Kidney (tissue), 14 donors: Measurements from ENCODE around the gene TEX264. TPM values are rescaled to one million over a fixed set of nuclear protein-coding genes. Genes with fewer than 3 reads are reported as not detected.
A peak's percentile ranks its signal among the peaks of the same experiment; 100 is the strongest.

Experiments used
- DNase-seq, 5 donors: peaks; one replicate each; pipeline ENCODE4 v3.0.0-alpha.2; 2013 to 2020
- FAIRE-seq: peaks from 2 replicates; lab custom pipeline; 2012; peaks lifted over from hg19 to GRCh38; lab: Jason Lieb, UNC
- H3K27ac ChIP-seq, 2 donors: one replicate each; pipeline ENCODE4 v1.7.0; 2013; ENCODE audit warnings: low read depth in 2 of 2, low read length in 2 of 2, inconsistent platforms in 1 of 2
- H3K27me3 ChIP-seq: one replicate; pipeline ENCODE4 v1.7.1; 2013; ENCODE audit warnings: low read length, inconsistent platforms; ENCODE audit not compliant: control insufficient read depth, insufficient read depth
- H3K36me3 ChIP-seq, 3 donors: one replicate each; pipeline versions ENCODE4 v1.7.0 to v1.7.1; 2013; ENCODE audit warnings: low read length in 3 of 3, control low read depth in 1 of 3, inconsistent platforms in 1 of 3; ENCODE audit not compliant: insufficient read depth in 3 of 3, control insufficient read depth in 2 of 3
- H3K4me1 ChIP-seq, 3 donors: one replicate each; pipeline versions ENCODE4 v1.7.0 to v1.7.1; 2013; ENCODE audit warnings: low read length in 3 of 3, inconsistent platforms in 1 of 3, low read depth in 1 of 3; ENCODE audit not compliant: control insufficient read depth in 2 of 3, insufficient read depth in 2 of 3
- H3K4me3 ChIP-seq, 3 donors: one replicate each; pipeline versions ENCODE4 v1.7.0 to v1.8.1; 2013; ENCODE audit warnings: low read length in 3 of 3, control low read depth in 1 of 3, inconsistent platforms in 1 of 3
- H3K9ac ChIP-seq, 3 donors: one replicate each; pipeline versions ENCODE4 v1.7.0 to v1.7.1; 2013; ENCODE audit warnings: low read length in 3 of 3, control low read depth in 1 of 3, inconsistent platforms in 1 of 3
- H3K9me3 ChIP-seq, 3 donors: one replicate each; pipeline versions ENCODE4 v1.7.0 to v1.7.1; 2013; ENCODE audit warnings: low read length in 3 of 3, control low read depth in 1 of 3, inconsistent platforms in 1 of 3; ENCODE audit not compliant: control insufficient read depth in 2 of 3, insufficient read depth in 1 of 3
- CTCF ChIP-seq: IDR thresholded peaks from 3 replicates; pipeline ENCODE4 v1.5.1; 2012; ENCODE audit warnings: mild to moderate bottlenecking, moderate library complexity, borderline replicate concordance; ENCODE audit not compliant: insufficient read depth; ENCODE audit errors: extremely low read depth
- intact Hi-C: fragments of 100-400 bp; cut with DNase I; formaldehyde crosslinking; loops from one replicate; pipeline ENCODE4 v1.11.1; 2022
- polyA plus RNA-seq: library from polyadenylated mRNA; stranded (reverse); fragments of 350-450 nt; fragmentation: Illumina TruSeq; extraction: RNeasy Lipid Tissue Mini Kit (QIAGEN cat#74804); gene quantifications from one replicate; pipeline ENCODE4 v1.2.3, GENCODE V29; 2014; ENCODE audit warnings: low read depth, low replicate concordance; ENCODE audit not compliant: insufficient read depth
- total RNA-seq: library from RNA; stranded (reverse); fragmentation: NEBNext Ultra II Directional; extraction: Animal tissue kit (Norgen Biotek cat#: 25700); gene quantifications from one replicate; pipeline ENCODE4 v1.2.1, GENCODE V29; 2021
- donor health status: control.
- donor health status: control.
- donor health status: control.
- donor health status: control.
- donor health status: control.
- donor health status: DM: yes; HTN: yes; CAD: no.
- donor health status: Normal renal cell carcinoma (clear cell type).

Gene TEX264
- total and polyA plus RNA-seq, 2 donors from 2014 or later: 68.0 to 208 TPM

GRCh38 chr3:51712511-51712931 is 41.5 kb downstream of the TEX264 start:
- Histone ChIP-seq H3K4me1 (no peaks in the 10 kb centered on the region), H3K9me3 (no peaks in the 10 kb centered on the region), H3K27me3 (no peaks in the 10 kb centered on the region), H3K27ac (no peak overlapping the region), H3K4me3 (no peak overlapping the region), H3K36me3 (no peaks in the 10 kb centered on the region), H3K9ac (no peak overlapping the region)
- FAIRE-seq: no peak
- TF ChIP-seq CTCF: no peak
- intact Hi-C loops: no loop called here
- no peak for DNase-seq

DNA sequence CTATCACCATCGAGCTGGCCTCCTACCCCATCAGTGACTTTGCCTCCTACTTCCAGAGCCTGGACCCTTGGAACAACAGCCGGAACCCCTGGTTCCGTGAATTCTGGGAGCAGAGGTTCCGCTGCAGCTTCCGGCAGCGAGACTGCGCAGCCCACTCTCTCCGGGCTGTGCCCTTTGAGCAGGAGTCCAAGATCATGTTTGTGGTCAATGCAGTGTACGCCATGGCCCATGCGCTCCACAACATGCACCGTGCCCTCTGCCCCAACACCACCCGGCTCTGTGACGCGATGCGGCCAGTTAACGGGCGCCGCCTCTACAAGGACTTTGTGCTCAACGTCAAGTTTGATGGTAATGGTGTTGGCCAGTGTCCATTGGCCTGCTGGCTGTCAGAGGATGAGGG is 41.9 kb downstream of the TEX264 start:
- no peaks in the 10 kb centered on the region for H3K36me3 ChIP-seq
- no peak overlapping the region for H3K9ac ChIP-seq
- TF ChIP-seq CTCF: no peak
- intact Hi-C loops: no loop called here
- no peaks in the 10 kb centered on the region for H3K9me3 ChIP-seq
- H3K27me3 ChIP-seq: no peaks in the 10 kb centered on the region
- no peaks in the 10 kb centered on the region for H3K4me1 ChIP-seq
- FAIRE-seq (no peak), DNase-seq (peak in 1 of 5 donors; percentile 42)
- H3K4me3 ChIP-seq: no peak overlapping the region
- no peak overlapping the region for H3K27ac ChIP-seq

DNA sequence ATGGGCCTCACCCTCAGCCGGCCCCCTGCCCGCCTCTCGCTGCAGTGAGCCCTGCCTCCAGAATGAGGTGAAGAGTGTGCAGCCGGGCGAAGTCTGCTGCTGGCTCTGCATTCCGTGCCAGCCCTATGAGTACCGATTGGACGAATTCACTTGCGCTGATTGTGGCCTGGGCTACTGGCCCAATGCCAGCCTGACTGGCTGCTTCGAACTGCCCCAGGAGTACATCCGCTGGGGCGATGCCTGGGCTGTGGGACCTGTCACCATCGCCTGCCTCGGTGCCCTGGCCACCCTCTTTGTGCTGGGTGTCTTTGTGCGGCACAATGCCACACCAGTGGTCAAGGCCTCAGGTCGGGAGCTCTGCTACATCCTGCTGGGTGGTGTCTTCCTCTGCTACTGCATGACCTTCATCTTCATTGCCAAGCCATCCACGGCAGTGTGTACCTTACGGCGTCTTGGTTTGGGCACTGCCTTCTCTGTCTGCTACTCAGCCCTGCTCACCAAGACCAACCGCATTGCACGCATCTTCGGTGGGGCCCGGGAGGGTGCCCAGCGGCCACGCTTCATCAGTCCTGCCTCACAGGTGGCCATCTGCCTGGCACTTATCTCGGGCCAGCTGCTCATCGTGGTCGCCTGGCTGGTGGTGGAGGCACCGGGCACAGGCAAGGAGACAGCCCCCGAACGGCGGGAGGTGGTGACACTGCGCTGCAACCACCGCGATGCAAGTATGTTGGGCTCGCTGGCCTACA is 44.4 kb downstream of the TEX264 start:
- DNase-seq (peak in 1 of 5 donors; percentile 53), FAIRE-seq (no peak)
- Histone ChIP-seq H3K27ac (no peak overlapping the region), H3K36me3 (no peaks in the 10 kb centered on the region), H3K4me3 (no peak overlapping the region), H3K4me1 (no peaks in the 10 kb centered on the region), H3K9me3 (no peaks in the 10 kb centered on the region), H3K9ac (no peak overlapping the region), H3K27me3 (no peaks in the 10 kb centered on the region)
- TF ChIP-seq CTCF: no peak
- intact Hi-C loops: no loop called here

- Histone ChIP-seq H3K4me3 (no peak overlapping the region), H3K27me3 (no peaks in the 10 kb centered on the region), H3K27ac (no peak overlapping the region), H3K9me3 (no peaks in the 10 kb centered on the region), H3K36me3 (no peaks in the 10 kb centered on the region), H3K4me1 (no peaks in the 10 kb centered on the region), H3K9ac (no peak overlapping the region)
- DNase-seq: no peak
- no peak for FAIRE-seq
- intact Hi-C loops: no loop called here
- no peak for TF ChIP-seq CTCF
Observed at GRCh38 chr3:51715977-51716294, 44.9 kb downstream of the TEX264 start.
